Inflammatory macrophage (primary cell): ENCODE data around the gene UGT1A3.
"Not testable (repeated sequence)": the region's sequence is repeated elsewhere in the genome, so short reads cannot be mapped to it uniquely, and the experiment has no call there.

Experiments used
- DNase-seq, 2 donors: peaks; one replicate each; pipeline ENCODE4 v3.0.0-alpha.2; 2020 to 2022

Gene UGT1A3

DNA sequence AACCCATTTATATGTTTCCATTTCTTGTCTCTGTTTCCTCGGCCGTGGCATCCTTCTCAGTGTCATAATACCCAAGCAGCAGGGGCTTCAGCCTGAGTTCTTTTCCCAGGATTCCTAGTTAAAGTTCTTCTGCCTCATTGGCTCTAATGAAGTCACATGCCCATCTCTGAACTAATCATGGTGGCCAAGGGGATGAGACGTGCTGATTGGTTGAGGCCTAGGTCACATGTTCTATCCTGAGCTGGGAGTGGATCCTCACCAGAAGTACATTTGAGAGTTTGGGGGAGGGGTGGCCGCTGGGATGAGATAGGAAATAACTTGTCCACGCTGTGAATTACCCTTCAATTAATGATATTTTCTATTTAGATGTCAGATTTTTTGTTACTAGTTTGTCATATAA lies 19.9 kb upstream of the UGT1A3 start:
- DNase-seq: no peak

GRCh38 chr2:233711312-233712008 lies 17.4 kb upstream of the UGT1A3 start:
- DNase-seq: peak; percentile 47 to 58

DNA sequence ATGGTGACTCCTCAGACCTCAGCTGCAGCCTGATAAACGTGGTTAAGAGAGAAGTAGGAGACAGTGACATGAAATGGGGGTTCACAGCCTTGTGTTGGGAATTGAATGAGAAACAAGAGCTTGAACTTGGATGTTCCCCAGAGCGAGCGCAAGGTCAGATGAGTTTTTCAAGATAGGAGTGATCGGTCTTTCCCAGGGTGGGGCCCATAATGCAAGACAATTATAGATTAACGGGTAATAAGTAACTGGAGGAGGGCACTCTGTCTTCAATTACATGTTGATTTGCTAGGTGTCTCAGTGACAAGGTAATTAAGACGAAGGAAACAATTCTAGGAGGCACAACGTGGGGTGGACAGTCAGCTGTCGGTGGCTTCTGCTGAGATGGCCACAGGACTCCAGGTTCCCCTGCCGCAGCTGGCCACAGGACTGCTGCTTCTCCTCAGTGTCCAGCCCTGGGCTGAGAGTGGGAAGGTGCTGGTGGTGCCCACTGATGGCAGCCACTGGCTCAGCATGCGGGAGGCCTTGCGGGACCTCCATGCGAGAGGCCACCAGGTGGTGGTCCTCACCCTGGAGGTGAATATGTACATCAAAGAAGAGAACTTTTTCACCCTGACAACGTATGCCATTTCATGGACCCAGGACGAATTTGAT lies 16.1 kb upstream of the UGT1A3 start, which contains the start of gene UGT1A5:
UGT1A5 (plus strand) TSS at position 297 of the 651 bp plus-strand sequence; CDS start at position 382, 85 bp downstream.
- DNase-seq: no peak

DNA sequence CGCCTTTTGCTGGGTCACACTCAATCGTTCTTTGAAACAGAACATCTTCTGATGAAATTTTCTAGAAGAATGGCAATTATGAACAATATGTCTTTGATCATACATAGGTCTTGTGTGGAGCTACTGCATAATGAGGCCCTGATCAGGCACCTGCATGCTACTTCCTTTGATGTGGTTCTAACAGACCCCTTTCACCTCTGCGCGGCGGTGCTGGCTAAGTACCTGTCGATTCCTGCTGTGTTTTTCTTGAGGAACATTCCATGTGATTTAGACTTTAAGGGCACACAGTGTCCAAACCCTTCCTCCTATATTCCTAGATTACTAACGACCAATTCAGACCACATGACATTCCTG lies 15.6 kb upstream of the UGT1A3 start:
- no peak for DNase-seq

GRCh38 chr2:233714121-233714520 lies 14.7 kb upstream of the UGT1A3 start:
- DNase-seq: no peak

- DNase-seq: no peak
These were observed 10.3 kb upstream of the UGT1A3 start, which contains the start of gene UGT1A4 for GRCh38 chr2:233718552-233718951. Gene UGT1A4 (plus strand): TSS chr2:233718736. CDS start chr2:233718821, 85 bp downstream.

DNA sequence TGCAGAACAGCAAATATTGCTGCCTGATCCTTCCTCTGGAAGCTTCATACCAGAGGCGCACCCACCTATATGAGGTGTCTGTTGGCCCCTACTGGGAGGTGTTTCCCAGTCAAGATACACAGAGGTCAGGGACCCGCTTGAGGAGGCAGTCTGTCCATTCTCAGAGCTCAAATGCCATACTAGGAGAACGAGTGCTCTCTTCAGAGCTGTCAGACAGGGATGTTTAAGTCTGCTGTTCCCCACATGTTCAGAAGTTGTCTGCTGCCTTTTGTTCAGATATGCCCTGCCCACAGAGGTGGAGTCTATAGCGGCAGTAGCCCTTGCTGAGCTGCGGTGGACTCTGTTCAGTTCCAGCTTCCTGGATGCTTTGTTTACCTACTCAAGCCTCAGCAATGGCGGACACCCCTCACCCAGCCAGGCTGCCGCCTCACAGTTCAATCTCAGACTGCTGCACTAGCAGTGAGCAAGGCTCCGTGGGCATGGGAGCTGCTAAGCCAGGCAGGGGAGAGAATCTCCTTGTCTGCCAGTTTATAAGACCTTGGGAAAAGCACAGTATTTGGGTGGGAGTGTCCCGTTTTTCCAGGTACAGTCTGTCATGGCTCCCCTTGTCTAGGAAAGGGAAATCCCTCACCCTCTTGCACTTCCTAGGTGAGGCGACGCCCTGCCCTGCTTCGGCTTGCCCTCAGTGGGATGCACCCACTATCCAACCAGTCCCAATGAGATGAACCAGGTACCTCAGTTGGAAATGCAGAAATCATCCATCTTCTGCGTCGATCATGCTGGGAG lies 8.2 kb downstream of the UGT1A3 start:
- DNase-seq: not testable (repeated sequence)

GRCh38 chr2:233740870-233741269 lies 12.0 kb downstream of the UGT1A3 start:
- DNase-seq: no peak

DNA sequence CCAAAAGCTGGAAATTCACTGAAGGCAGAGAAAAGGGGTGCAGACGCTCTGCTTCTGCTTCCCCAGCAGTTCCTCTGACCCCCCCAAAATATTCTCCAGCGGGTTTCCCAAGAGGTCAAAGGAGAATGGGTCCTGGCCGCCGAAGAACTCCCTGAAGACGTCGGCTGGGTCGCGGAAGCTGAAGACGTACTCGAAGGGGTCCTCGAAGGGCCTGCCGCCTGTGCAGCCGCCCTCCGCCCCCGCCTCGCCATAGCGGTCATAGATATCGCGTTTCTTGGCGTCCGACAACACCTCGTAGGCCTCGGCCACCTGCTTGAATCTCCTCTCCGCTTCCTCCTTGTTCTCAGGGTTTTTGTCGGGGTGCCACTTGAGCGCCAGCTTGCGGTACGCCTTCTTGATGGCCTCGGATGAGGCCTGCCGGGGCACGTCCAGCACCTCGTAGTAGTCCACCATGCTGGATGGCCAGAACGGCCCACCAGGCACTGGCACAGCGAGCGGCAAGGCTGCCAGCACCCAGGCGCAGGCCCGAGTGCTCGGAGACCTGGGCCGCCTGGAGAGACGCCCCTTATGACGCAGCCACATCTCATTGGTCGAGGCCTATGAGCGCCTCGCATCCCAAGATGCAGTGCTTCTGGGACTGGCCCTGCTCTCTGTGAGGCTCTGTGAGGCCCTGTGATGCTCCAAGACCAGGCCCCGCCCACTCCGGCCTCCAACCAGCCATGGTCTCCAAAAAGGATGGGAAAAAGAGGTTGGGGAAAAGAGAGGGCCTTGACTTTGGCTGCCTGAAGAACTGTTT lies 14.8 kb downstream of the UGT1A3 start:
- no peak for DNase-seq

DNA sequence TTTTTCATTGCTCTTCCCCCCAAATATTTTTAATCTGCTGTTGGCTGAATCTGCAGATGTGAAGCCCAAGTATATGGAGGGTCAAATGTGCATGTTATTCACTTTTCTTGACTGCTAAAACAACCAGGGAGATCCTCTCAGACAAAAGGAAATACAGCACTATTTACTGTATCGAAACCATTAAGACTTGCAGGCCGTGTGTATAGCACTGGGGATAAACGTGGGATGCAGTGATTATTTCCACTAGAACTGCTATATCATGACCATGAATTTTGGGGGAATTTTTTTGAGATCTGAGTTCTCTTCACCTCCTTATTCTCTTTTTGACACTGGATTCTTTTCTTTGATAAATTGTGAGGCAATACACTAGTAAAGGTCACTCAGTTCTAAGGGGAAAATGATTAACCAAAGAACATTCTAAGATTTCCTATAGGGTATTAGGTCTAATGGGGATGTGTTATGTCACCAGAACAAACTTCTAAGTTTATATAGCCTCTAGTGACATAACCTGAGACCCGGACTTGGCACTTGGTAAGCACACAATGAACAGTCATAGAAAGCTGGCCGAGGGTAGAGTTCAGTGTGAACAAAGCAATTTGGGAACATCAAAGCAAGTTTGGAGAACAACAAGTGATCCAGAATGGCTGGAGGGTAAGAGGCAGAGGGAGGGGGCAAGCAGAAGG lies 16.4 kb downstream of the UGT1A3 start:
- no peak for DNase-seq

DNA sequence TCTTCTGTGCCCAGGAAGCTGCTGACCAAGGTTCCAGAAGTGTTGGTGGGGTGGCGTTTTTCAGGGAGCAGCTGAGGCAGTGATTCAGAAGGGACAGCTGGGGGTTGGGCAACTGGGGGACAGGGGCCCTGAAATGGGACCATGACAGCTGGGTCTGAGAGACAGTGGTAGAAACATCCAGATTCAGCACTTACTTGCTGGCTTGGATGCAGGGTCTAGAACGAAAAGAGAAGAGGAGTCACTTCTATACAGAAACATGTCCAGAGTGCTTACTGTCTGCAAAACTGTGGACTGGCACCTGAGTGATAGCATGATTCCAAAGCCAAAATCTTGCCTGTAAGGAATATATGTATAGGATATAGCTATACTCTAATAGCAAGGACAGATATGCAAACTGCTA lies 17.0 kb downstream of the UGT1A3 start:
- not testable (repeated sequence) for DNase-seq

GRCh38 chr2:233746475-233747282 lies 17.8 kb downstream of the UGT1A3 start:
- no peak for DNase-seq

GRCh38 chr2:233747283-233747544 lies 18.4 kb downstream of the UGT1A3 start:
- no peak for DNase-seq

- not testable (repeated sequence) for DNase-seq
These were observed 21.8 kb downstream of the UGT1A3 start for GRCh38 chr2:233750689-233751088.

DNA sequence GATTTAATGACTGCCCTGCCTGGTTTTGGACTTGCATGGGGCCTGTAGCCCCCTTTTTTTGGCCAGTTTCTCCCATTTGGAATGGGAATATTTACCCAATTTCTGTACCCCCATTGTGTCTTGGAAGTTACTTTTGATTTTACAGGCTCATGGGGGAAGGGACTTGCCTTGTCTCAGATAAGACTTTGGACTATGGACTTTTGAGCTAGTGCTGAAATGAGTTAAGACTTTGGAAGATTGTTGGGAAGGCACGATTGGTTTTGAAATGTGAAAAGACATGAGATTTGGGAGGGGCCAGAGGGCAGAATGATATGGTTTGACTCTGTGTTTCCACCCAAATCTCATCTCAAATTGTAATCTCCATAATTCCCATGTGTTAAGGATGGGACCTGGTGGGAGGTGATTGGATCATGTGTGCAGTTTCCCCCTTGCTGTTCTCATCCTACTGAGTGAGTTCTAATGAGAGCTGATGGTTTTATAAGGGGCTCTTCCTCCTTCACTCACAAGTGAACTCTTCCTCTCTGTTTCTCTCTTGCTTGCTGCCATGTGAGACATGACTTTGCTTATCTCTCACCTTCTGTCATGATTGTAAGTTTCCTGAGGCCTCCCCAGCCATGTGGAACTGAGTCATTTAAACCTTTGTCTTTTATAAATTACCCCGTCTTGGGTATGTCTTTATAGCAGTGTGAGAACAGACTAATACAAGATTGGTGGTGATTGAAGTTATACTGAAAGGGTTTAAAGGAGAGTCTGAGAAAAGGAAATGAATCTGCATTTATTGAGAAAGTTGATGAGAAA lies 22.6 kb downstream of the UGT1A3 start:
- not testable (repeated sequence) for DNase-seq

GRCh38 chr2:233754872-233755611 lies 26.2 kb downstream of the UGT1A3 start:
- no peak for DNase-seq

DNA sequence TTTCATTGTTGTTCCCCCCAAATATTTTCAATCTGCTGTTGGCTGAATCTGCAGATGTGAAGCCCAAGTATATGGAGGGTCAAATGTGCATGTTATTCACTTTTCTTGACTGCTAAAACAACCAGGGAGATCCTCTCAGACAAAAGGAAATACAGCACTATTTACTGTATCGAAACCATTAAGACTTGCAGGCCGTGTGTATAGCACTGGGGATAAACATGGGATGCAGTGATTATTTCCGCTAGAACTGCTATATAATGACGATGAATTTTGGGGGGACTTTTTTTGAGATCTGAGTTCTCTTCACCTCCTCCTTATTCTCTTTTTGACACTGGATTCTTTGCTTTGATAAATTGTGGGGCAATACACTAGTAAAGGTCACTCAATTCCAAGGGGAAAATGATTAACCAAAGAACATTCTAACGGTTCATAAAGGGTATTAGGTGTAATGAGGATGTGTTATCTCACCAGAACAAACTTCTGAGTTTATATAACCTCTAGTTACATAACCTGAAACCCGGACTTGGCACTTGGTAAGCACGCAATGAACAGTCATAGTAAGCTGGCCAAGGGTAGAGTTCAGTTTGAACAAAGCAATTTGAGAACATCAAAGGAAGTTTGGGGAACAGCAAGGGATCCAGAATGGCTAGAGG lies 27.7 kb downstream of the UGT1A3 start:
- DNase-seq: no peak

GRCh38 chr2:233758141-233758540 lies 29.3 kb downstream of the UGT1A3 start:
- no peak for DNase-seq

- no peak for DNase-seq
These were observed 30.0 kb downstream of the UGT1A3 start for GRCh38 chr2:233758849-233759248.
